HepG2 (cell line): ENCODE measurements around the gene TFF1. TPM values are rescaled to one million over a fixed set of nuclear protein-coding genes. Genes with fewer than 3 reads are reported as not detected.

Experiments used
- ETV6 ChIP-seq: sonication (generic); formaldehyde crosslinking; conservative IDR thresholded peaks from 2 replicates; pipeline ENCODE4 v1.4.0; 2020; ENCODE audit warnings: missing genetic modification reagents
- MED13 ChIP-seq: sonication (generic); formaldehyde crosslinking; IDR thresholded peaks from 2 replicates; pipeline ENCODE4 v1.5.0; 2020; ENCODE audit warnings: missing genetic modification reagents
- SYNCRIP ChIP-seq: fragments of 200-400 bp; formaldehyde crosslinking; IDR thresholded peaks from 2 replicates; pipeline ENCODE4 v1.6.1; 2018; ENCODE audit warnings: mild to moderate bottlenecking, low read depth, low read length; ENCODE audit not compliant: insufficient read depth
- TAF15 ChIP-seq: fragments of 200-400 bp; formaldehyde crosslinking; IDR thresholded peaks from one replicate; pipeline ENCODE4 v1.6.1; 2018; ENCODE audit warnings: mild to moderate bottlenecking, low read depth, low read length; ENCODE audit not compliant: poor library complexity, severe bottlenecking
- ZMYM2 ChIP-seq: sonication (generic); formaldehyde crosslinking; IDR thresholded peaks from 2 replicates; pipeline ENCODE4 v1.8.0; 2022; ENCODE audit warnings: mild to moderate bottlenecking, missing genetic modification reagents
- ZNF263 ChIP-seq: sonication (generic); formaldehyde crosslinking; IDR thresholded peaks from 2 replicates; pipeline ENCODE4 v1.4.0; 2020; ENCODE audit warnings: missing genetic modification reagents
- ZNF354B ChIP-seq: sonication (generic); formaldehyde crosslinking; IDR thresholded peaks from 2 replicates; pipeline ENCODE4 v1.8.0; 2022; ENCODE audit warnings: mild to moderate bottlenecking, missing genetic modification reagents
- polyA plus RNA-seq, 8 experiments: library from polyadenylated mRNA; depleted of rRNA in 3 of 8; stranded (reverse) in 7 of 8; unstranded in 1 of 8; fragments of >200 nt; fragmentation: Illumina TruSeq in 4 of 8; extraction: Trizol in 4 of 8; gene quantifications; 2 replicates each; pipeline versions ENCODE4 v1.2.1 to v1.2.3, GENCODE V29; 2011 to 2016; ENCODE audit warnings: low read depth in 4 of 8, missing spikeins in 1 of 8, mixed read lengths in 1 of 8; ENCODE audit not compliant: insufficient read depth in 1 of 8
- total RNA-seq, 5 experiments: library from RNA; depleted of rRNA; stranded (reverse); fragments of >200 nt; fragmentation: Illumina TruSeq; extraction: Trizol; gene quantifications; 2 replicates each; pipeline ENCODE4 v1.2.3, GENCODE V29; 2016; ENCODE audit warnings: low read depth in 1 of 5
- TF ChIP-seq, protein P1 (sequence below): IDR thresholded peaks from 2 replicates; pipeline ENCODE4 v1.6.1; 2012; ENCODE audit warnings: low read length, improper control_type of control experiment
- TF ChIP-seq, protein P2 (sequence below): sonication (generic); formaldehyde crosslinking; IDR thresholded peaks from 2 replicates; pipeline ENCODE4 v1.4.0; 2020; ENCODE audit warnings: missing genetic modification reagents

Gene TFF1
- total and polyA plus RNA-seq, 2 of the 13 experiments (the other 11 are each of a cell fraction or from before 2014, with no cell fraction given), result 0.24 to 19.4 TPM

DNA sequence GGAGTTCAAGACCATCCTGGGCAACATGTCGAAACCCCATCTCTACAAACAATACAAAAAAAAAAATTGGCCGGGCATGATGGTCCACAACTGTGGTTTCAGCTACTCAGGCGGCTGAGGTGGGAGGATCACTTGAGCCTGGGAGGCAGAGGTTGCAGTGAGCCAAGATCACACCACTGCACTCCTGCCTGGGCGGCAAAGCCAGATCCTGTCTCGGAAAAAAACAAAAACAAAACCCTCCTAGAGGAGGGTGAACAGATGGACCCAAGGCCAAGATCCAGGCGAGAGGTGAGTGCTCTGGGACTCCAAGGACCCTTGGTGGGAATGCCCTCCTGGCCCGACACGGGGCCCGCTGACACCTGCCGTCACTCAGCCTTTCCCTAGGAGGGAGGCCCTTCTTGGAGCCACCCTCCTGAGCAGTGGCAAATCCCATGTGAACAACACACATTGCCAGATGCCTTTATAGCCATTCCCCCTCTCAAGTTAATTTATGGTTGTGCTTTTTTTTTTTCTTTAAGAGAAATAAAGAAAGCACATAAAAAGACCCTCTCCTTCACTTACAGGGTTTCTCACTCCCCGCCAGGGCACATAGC is 15.9 kb downstream of the TFF1 start (continued):
- TF ChIP-seq ZNF354B (CRISPR knock-in tag) (no peak), ZNF263 (CRISPR knock-in tag) (no peak), MED13 (CRISPR knock-in tag) (no peak), TAF15 (no peak), ETV6 (CRISPR knock-in tag) (no peak), SYNCRIP (no peak), ZMYM2 (CRISPR knock-in tag) (no peak)
- TF ChIP-seq, protein P1, sequence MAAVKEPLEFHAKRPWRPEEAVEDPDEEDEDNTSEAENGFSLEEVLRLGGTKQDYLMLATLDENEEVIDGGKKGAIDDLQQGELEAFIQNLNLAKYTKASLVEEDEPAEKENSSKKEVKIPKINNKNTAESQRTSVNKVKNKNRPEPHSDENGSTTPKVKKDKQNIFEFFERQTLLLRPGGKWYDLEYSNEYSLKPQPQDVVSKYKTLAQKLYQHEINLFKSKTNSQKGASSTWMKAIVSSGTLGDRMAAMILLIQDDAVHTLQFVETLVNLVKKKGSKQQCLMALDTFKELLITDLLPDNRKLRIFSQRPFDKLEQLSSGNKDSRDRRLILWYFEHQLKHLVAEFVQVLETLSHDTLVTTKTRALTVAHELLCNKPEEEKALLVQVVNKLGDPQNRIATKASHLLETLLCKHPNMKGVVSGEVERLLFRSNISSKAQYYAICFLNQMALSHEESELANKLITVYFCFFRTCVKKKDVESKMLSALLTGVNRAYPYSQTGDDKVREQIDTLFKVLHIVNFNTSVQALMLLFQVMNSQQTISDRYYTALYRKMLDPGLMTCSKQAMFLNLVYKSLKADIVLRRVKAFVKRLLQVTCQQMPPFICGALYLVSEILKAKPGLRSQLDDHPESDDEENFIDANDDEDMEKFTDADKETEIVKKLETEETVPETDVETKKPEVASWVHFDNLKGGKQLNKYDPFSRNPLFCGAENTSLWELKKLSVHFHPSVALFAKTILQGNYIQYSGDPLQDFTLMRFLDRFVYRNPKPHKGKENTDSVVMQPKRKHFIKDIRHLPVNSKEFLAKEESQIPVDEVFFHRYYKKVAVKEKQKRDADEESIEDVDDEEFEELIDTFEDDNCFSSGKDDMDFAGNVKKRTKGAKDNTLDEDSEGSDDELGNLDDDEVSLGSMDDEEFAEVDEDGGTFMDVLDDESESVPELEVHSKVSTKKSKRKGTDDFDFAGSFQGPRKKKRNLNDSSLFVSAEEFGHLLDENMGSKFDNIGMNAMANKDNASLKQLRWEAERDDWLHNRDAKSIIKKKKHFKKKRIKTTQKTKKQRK, result no peak
- TF ChIP-seq, protein P2, sequence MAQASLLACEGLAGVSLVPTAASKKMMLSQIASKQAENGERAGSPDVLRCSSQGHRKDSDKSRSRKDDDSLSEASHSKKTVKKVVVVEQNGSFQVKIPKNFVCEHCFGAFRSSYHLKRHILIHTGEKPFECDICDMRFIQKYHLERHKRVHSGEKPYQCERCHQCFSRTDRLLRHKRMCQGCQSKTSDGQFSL (CRISPR knock-in tag), result no peak
